Endothelial cell (in vitro differentiated cells): ENCODE measurements around the gene TM9SF3. TPM values are rescaled to one million over a fixed set of nuclear protein-coding genes. Genes with fewer than 3 reads are reported as not detected.
"Not testable (repeated sequence)": the region's sequence is repeated elsewhere in the genome, so short reads cannot be mapped to it uniquely, and the experiment has no call there.

Experiments
- DNase-seq: peaks from one replicate; pipeline ENCODE4 v3.0.0; 2021; ENCODE audit warnings: low spot score
- H3K27ac Mint-ChIP-seq: one replicate; pipeline ENCODE4 v1.8.0; 2021; ENCODE audit warnings: mixed read lengths, inconsistent platforms; ENCODE audit not compliant: unreplicated experiment
- H3K27me3 Mint-ChIP-seq: one replicate; pipeline ENCODE4 v1.8.0; 2021; ENCODE audit warnings: mild to moderate bottlenecking, moderate library complexity, mixed read lengths, inconsistent platforms; ENCODE audit not compliant: unreplicated experiment
- H3K36me3 Mint-ChIP-seq: one replicate; pipeline ENCODE4 v1.8.0; 2021; ENCODE audit warnings: mild to moderate bottlenecking, low read depth, mixed read lengths, inconsistent platforms; ENCODE audit not compliant: unreplicated experiment
- H3K4me1 Mint-ChIP-seq: one replicate; pipeline ENCODE4 v1.8.0; 2021; ENCODE audit warnings: mild to moderate bottlenecking, mixed read lengths, inconsistent platforms; ENCODE audit not compliant: unreplicated experiment
- H3K4me3 Mint-ChIP-seq: one replicate; pipeline ENCODE4 v1.8.0; 2021; ENCODE audit warnings: mild to moderate bottlenecking, mixed read lengths, inconsistent platforms; ENCODE audit not compliant: unreplicated experiment
- H3K9me3 Mint-ChIP-seq: one replicate; pipeline ENCODE4 v1.8.0; 2021; ENCODE audit warnings: mixed read lengths, inconsistent platforms; ENCODE audit not compliant: unreplicated experiment
- total RNA-seq: library from RNA; stranded (reverse); fragmentation: NEBNext Ultra II Directional; extraction: Animal tissue kit (Norgen Biotek cat#: 25700); gene quantifications from one replicate; pipeline ENCODE4 v1.2.1, GENCODE V29; 2021; ENCODE audit not compliant: unreplicated experiment
- TF ChIP-seq, protein P1 (sequence below): fragments of 200-600 bp; sonication (generic); IDR thresholded peaks from one replicate; pipeline ENCODE4 v1.5.0; 2021; ENCODE audit warnings: antibody characterized with exemption; ENCODE audit not compliant: unreplicated experiment

TM9SF3 gene
- total RNA-seq, 1 donor from 2014 or later = 157 TPM

DNA sequence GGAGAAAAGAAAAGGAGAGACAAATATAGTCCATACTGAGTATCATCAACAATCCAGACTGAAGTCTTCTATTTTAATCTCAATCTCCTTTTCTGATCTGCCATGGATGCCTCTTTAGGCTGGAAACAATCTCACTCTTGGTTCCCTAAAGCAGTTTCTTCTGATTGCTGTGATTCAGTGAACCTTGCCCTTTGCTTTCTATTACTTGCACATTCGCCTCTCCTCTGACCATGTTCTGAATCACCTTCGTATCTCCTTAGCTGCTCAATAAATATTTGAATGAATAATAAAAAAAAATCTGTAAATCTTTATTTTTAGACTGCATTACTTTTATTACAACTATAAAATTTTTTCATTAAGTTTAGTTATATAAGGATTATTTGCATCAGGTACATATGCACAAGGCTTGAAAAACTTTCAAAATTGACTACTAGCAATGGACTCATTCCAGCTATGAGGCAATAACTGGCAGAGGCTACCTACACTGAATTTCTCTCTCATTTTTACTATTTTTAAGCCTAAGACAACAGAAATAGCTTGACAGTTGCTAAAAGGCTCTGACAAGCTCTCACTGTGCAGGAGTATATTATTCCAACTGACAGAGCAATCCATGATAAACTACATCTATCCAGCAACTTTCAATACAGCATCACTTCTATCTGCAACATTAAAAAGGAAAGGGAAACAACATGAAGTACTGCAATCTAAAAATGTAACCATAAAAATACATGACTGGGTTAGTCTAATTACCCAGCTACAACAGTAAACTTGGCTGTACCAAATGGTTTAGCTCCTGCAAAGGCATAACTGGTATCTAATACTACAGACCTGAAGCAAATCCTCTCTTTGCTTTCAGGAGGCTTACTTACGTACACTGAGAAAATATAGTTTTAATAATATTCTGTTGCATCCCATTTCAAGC is 25.6 kb downstream of the TM9SF3 start:
- Mint-ChIP-seq H3K36me3 (peaks cover 11% of the 10 kb centered on the region), H3K4me3 (no peak overlapping the region), H3K27me3 (no peaks in the 10 kb centered on the region), H3K4me1 (no peaks in the 10 kb centered on the region), H3K27ac (no peak overlapping the region), H3K9me3 (no peaks in the 10 kb centered on the region)
- TF ChIP-seq, protein P1, sequence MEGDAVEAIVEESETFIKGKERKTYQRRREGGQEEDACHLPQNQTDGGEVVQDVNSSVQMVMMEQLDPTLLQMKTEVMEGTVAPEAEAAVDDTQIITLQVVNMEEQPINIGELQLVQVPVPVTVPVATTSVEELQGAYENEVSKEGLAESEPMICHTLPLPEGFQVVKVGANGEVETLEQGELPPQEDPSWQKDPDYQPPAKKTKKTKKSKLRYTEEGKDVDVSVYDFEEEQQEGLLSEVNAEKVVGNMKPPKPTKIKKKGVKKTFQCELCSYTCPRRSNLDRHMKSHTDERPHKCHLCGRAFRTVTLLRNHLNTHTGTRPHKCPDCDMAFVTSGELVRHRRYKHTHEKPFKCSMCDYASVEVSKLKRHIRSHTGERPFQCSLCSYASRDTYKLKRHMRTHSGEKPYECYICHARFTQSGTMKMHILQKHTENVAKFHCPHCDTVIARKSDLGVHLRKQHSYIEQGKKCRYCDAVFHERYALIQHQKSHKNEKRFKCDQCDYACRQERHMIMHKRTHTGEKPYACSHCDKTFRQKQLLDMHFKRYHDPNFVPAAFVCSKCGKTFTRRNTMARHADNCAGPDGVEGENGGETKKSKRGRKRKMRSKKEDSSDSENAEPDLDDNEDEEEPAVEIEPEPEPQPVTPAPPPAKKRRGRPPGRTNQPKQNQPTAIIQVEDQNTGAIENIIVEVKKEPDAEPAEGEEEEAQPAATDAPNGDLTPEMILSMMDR = no peak
- DNase-seq = no peak

DNA sequence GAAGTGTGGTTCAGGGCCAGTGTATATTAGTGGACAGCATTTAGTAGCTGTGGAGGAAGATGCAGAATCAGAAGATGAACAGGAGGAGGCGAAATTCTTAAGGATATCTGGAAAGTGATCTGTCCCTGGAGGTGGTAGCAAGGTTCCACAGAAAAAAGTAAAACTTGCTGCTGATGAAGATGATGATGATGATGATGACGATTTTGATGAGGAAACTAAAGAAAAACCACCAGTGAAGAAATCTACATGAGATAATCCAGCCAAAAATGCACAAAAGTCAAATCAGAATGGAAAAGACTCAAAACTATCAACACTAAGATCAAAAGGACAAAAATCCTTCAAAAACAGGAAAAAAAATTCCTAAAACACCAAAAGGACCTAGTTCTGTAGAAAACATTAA is 26.3 kb downstream of the TM9SF3 start:
- Mint-ChIP-seq H3K4me3 (no peak overlapping the region), H3K27ac (no peak overlapping the region), H3K4me1 (no peaks in the 10 kb centered on the region), H3K27me3 (no peaks in the 10 kb centered on the region), H3K9me3 (no peaks in the 10 kb centered on the region), H3K36me3 (peaks cover 11% of the 10 kb centered on the region)
- DNase-seq = no peak
- TF ChIP-seq, protein P1 = no peak

DNA sequence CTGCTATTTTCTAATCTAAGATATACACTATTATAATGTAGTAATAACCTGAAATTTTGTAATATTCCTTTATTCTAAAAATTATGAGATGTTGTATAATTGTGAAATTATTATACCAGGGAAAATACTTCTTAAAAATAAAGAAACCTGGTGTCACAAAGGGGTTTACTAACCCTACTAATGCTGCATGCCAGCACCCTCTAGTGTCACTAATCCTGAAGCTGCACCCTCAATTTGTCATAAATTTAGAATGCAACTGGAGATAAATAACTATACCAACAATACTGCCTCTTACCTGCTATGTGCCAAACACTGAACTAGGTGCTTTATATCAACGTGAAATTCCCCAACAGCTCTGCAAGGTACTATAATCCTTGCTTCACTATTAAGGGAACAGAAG is 30.8 kb downstream of the TM9SF3 start:
- Mint-ChIP-seq H3K27me3 (no peaks in the 10 kb centered on the region), H3K36me3 (peaks cover 4% of the 10 kb centered on the region)
- DNase-seq = no peak

DNA sequence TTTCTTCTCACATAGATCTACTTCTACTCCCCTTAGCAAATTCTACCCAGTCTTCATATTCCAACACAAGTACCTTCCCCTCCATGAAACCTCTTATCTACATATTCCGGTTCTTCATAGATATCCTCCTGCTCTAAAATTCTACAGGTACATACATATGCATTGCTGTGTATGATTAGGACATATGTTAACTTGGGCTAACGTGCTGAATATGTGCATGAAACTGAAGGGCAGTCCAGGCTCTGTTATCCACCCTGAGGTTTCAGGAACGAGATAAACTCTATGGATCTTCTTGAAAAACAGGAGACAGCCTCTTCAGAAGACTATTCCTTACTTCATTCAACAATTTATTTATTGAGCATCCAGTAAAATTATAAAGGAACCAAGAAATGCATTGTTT is 31.5 kb downstream of the TM9SF3 start:
- DNase-seq = no peak
- Mint-ChIP-seq H3K4me3 (no peak overlapping the region), H3K27ac (no peak overlapping the region), H3K27me3 (no peaks in the 10 kb centered on the region), H3K9me3 (no peaks in the 10 kb centered on the region), H3K4me1 (no peaks in the 10 kb centered on the region), H3K36me3 (peaks cover 4% of the 10 kb centered on the region)
- TF ChIP-seq, protein P1 = no peak

More for the DNA sequence above, 30.8 kb downstream of the TM9SF3 start:
- H3K9me3 Mint-ChIP-seq = no peaks in the 10 kb centered on the region
- TF ChIP-seq, protein P1 = no peak
- no peak overlapping the region for H3K27ac Mint-ChIP-seq
- H3K4me1 Mint-ChIP-seq = no peaks in the 10 kb centered on the region
- H3K4me3 Mint-ChIP-seq = no peak overlapping the region

- TF ChIP-seq, protein P1 = no peak
- H3K4me1 Mint-ChIP-seq = no peaks in the 10 kb centered on the region
- no peaks in the 10 kb centered on the region for H3K9me3 Mint-ChIP-seq
- peaks cover 2% of the 10 kb centered on the region for H3K27me3 Mint-ChIP-seq
- no peak overlapping the region for H3K4me3 Mint-ChIP-seq
- H3K27ac Mint-ChIP-seq = no peak overlapping the region
- no peak for DNase-seq
- H3K36me3 Mint-ChIP-seq = peaks cover 17% of the 10 kb centered on the region
These were observed 38.2 kb downstream of the TM9SF3 start for GRCh38 chr10:96548589-96548988.

- H3K27me3 Mint-ChIP-seq, H3K4me3 Mint-ChIP-seq, H3K4me1 Mint-ChIP-seq, DNase-seq, H3K27ac Mint-ChIP-seq, H3K9me3 Mint-ChIP-seq: not testable (repeated sequence)
- peaks cover 25% of the 10 kb centered on the region for H3K36me3 Mint-ChIP-seq
These were observed 41.3 kb downstream of the TM9SF3 start for GRCh38 chr10:96545558-96545957.
